ENCODE data around the gene CCDC148. TPM values are rescaled to one million over a fixed set of nuclear protein-coding genes. Genes with fewer than 3 reads are reported as not detected.
"Not testable (repeated sequence)": the region's sequence is repeated elsewhere in the genome, so short reads cannot be mapped to it uniquely, and the experiment has no call there.

The CCDC148 gene
- total RNA-seq, 1 donor from 2014 or later, result not detected

DNA sequence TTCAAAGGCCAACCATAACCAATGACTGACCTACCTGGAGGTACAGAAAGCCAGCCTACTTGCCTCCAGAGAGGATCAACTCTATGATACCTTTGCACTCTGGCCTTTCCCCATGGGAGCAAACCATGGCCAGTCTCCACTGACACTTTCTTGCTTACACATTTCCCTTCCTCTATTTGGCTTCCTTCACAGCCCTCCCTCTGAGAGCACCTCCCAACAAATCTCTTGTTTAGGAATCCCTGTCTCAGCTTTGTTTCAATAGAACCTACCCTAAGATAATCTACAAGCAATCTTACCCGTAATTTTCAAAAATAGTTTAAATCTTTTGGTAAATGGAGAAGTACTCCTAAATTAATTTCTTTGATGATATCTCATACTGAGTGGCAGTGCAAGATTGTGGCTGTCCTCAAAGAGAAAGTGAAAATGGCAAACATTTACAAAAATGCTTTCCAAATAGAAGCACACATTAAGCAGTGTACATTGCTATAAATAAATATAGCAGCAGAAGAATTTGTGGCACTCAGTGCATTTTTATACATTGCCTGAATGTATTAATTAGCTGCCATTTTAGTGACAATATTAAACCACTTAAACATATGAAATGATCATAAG is 140.6 kb downstream of the CCDC148 start:
- H3K27me3 Mint-ChIP-seq, result no peaks in the 10 kb centered on the region
- intact Hi-C loops (cut with micrococcal nuclease), result no loop called here
- H3K9me3 Mint-ChIP-seq, result no peaks in the 10 kb centered on the region
- no peaks in the 10 kb centered on the region for H3K36me3 Mint-ChIP-seq (ENCODE audit: low read depth)
- ATAC-seq (ENCODE audit: low read depth) (no peak), DNase-seq (no peak)
- H3K4me1 Mint-ChIP-seq, result peaks cover 4% of the 10 kb centered on the region
- no peak overlapping the region for H3K27ac Mint-ChIP-seq
- CTCF ChIA-PET, result no interaction called here
- TF ChIP-seq, protein P1, sequence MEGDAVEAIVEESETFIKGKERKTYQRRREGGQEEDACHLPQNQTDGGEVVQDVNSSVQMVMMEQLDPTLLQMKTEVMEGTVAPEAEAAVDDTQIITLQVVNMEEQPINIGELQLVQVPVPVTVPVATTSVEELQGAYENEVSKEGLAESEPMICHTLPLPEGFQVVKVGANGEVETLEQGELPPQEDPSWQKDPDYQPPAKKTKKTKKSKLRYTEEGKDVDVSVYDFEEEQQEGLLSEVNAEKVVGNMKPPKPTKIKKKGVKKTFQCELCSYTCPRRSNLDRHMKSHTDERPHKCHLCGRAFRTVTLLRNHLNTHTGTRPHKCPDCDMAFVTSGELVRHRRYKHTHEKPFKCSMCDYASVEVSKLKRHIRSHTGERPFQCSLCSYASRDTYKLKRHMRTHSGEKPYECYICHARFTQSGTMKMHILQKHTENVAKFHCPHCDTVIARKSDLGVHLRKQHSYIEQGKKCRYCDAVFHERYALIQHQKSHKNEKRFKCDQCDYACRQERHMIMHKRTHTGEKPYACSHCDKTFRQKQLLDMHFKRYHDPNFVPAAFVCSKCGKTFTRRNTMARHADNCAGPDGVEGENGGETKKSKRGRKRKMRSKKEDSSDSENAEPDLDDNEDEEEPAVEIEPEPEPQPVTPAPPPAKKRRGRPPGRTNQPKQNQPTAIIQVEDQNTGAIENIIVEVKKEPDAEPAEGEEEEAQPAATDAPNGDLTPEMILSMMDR (IDR thresholded peaks at IDR 0.05), result no peak
- POLR2A ChIA-PET, result no interaction called here
- H3K4me3 Mint-ChIP-seq, result no peak overlapping the region

DNA sequence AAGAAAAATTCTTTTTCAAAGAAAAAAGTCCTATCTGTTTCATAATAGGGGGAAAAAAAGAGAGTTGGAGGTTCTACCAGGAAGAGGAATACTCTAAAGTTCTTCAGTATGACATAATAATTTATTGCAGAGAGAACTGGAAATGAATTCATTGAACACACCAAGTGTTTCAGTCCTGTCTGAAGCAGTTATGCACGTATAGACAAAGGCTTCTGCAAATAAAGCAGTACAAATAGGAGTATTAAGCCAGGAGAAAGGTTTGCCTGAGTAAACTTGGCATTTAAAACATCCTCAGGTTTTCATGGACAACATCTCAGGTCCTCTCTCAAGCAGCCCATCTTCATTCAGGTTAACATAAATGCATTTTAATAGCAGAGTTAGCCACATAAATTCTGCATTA is 141.6 kb downstream of the CCDC148 start:
- TF ChIP-seq, protein P1 (IDR thresholded peaks at IDR 0.05), result no peak
- ATAC-seq (ENCODE audit: low read depth) (no peak), DNase-seq (no peak)
- intact Hi-C loops (cut with micrococcal nuclease), result no loop called here
- POLR2A ChIA-PET, result no interaction called here
- no peaks in the 10 kb centered on the region for H3K9me3 Mint-ChIP-seq
- no peaks in the 10 kb centered on the region for H3K27me3 Mint-ChIP-seq
- H3K4me1 Mint-ChIP-seq, result peaks cover 4% of the 10 kb centered on the region
- no peak overlapping the region for H3K27ac Mint-ChIP-seq
- no peak overlapping the region for H3K4me3 Mint-ChIP-seq
- H3K36me3 Mint-ChIP-seq (ENCODE audit: low read depth), result no peaks in the 10 kb centered on the region
- CTCF ChIA-PET, result no interaction called here

DNA sequence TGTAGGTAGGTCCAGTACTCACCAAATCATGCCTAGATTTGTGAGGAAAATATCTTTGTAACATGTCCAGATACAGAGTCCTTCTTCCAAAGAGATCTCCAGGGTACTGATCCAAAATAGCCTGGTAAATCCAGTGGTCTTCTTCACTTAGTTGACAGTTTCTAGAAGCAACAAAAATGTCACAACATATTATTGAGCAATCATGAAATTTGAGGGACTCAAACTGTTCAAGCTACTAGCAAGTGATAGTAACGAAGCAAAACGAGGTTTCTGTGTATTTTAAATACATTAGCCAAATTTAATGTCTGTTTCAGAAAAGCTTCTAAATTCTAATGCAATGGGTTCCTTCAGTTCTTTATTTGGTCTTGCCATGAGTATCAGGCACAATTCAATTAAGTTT is 142.8 kb downstream of the CCDC148 start:
- H3K4me1 Mint-ChIP-seq, result peaks cover 4% of the 10 kb centered on the region
- no peaks in the 10 kb centered on the region for H3K27me3 Mint-ChIP-seq
- CTCF ChIA-PET, result no interaction called here
- no peaks in the 10 kb centered on the region for H3K36me3 Mint-ChIP-seq (ENCODE audit: low read depth)
- H3K9me3 Mint-ChIP-seq, result no peaks in the 10 kb centered on the region
- POLR2A ChIA-PET, result no interaction called here
- no peak overlapping the region for H3K27ac Mint-ChIP-seq
- ATAC-seq (ENCODE audit: low read depth), result no peak
- TF ChIP-seq, protein P1 (IDR thresholded peaks at IDR 0.05), result no peak
- no peak overlapping the region for H3K4me3 Mint-ChIP-seq
- intact Hi-C loops (cut with micrococcal nuclease), result no loop called here
- no peak for DNase-seq

DNA sequence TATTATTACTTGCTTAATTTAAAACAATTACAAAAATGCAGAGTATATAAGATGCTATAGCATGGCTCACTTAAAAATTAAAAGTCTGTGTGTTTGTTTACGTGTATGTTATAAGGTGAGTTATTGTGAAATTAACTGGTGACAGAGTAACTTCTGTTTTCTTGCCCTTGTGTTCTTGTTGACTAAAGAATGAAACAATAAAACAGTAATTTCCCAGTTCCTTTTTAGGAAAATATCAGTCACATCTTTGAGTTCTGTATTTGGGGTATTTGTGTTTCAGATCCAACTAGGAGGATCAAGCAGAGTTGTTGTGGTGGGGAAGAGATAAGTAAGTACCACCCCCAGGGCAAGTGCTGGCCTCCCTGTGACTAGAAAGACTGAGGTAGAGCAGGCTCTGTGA is 143.6 kb downstream of the CCDC148 start:
- no peak for DNase-seq
- Mint-ChIP-seq H3K27ac (no peak overlapping the region), H3K4me1 (peaks cover 4% of the 10 kb centered on the region), H3K4me3 (no peak overlapping the region), H3K9me3 (no peaks in the 10 kb centered on the region), H3K27me3 (no peaks in the 10 kb centered on the region), H3K36me3 (ENCODE audit: low read depth) (no peaks in the 10 kb centered on the region)
- ATAC-seq (ENCODE audit: low read depth), result no peak
- ChIA-PET POLR2A (no interaction called here), CTCF (no interaction called here)
- TF ChIP-seq, protein P1 (IDR thresholded peaks at IDR 0.05), result no peak
- intact Hi-C loops (cut with micrococcal nuclease), result no loop called here

DNA sequence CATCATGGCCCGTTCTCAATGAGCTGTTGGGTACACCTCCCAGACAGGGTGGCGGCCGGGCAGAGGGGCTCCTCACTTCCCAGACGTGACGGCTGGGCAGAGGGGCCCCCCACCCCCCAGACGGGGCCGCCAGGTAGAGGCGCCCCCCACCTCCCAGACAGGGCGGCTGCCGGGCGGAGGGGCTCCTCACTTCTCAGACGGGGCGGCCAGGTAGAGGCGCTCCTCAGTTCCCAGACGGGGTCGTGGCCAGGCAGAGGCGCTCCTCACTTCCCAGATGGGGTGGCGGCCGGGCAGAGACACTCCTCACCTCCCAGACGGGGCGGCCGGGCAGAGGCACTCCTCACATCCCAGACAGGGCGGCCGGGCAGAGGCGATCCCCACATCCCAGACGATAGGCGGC is 146.1 kb downstream of the CCDC148 start:
- CTCF ChIA-PET; ATAC-seq (ENCODE audit: low read depth); intact Hi-C loops (cut with micrococcal nuclease): not testable (repeated sequence)

DNA sequence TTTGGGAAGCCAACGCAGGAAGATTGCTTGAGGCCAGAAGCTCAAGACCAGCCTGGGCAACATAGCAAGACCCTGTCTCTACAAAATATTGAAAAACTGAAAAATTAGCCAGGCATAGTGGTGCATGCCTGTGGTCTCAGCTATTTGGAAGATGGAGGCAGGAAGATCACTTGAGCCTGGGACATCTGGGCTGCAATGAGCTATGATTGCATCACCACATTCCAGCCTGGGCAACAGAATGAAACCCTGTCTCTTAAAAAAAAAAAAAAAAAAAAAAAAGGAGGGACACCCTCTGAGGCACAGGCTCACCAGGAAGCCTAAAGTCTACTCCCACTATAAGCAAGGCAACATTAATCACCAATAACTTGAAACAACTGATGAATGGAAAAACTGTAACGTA is 151.1 kb downstream of the CCDC148 start:
- Mint-ChIP-seq H3K27ac (no peak overlapping the region), H3K27me3 (no peaks in the 10 kb centered on the region), H3K4me3 (no peak overlapping the region), H3K9me3 (peaks cover 3% of the 10 kb centered on the region), H3K36me3 (ENCODE audit: low read depth) (no peaks in the 10 kb centered on the region), H3K4me1 (no peaks in the 10 kb centered on the region)
- no peak for ATAC-seq (ENCODE audit: low read depth)
- ChIA-PET CTCF (no interaction called here), POLR2A (no interaction called here)
- TF ChIP-seq, protein P1 (IDR thresholded peaks at IDR 0.05), result no peak
- intact Hi-C loops (cut with micrococcal nuclease), result no loop called here
- DNase-seq, result no peak

More for the DNA sequence above, 146.1 kb downstream of the CCDC148 start:
- H3K4me1 Mint-ChIP-seq; DNase-seq; H3K27me3 Mint-ChIP-seq; H3K9me3 Mint-ChIP-seq; POLR2A ChIA-PET; H3K36me3 Mint-ChIP-seq (ENCODE audit: low read depth); H3K4me3 Mint-ChIP-seq; H3K27ac Mint-ChIP-seq: not testable (repeated sequence)
